Neuron (in vitro differentiated cells): ENCODE measurements around the gene ATXN1.

Experiments
- H2AFZ ChIP-seq: one replicate; pipeline ENCODE4 v1.6.1; 2013; ENCODE audit warnings: low read depth, mild to moderate bottlenecking, inconsistent platforms, low read length, moderate library complexity
- H3K27me3 ChIP-seq: one replicate; pipeline ENCODE4 v1.6.1; 2013; ENCODE audit warnings: low read length; ENCODE audit not compliant: insufficient read depth
- H3K36me3 ChIP-seq: one replicate; pipeline ENCODE4 v1.6.1; 2013; ENCODE audit warnings: low read length; ENCODE audit not compliant: insufficient read depth
- H3K4me1 ChIP-seq: one replicate; pipeline ENCODE4 v1.6.1; 2013; ENCODE audit warnings: low read length; ENCODE audit not compliant: insufficient read depth
- H3K4me3 ChIP-seq: 2 replicates; pipeline ENCODE4 v1.5.1; 2013; ENCODE audit warnings: mild to moderate bottlenecking, low read length, moderate library complexity
- H3K9me3 ChIP-seq: one replicate; pipeline ENCODE4 v1.6.1; 2013; ENCODE audit warnings: low read length

Gene ATXN1

GRCh38 chr6:16683641-16684194 is 77.5 kb downstream of the ATXN1 start:
- H3K36me3 ChIP-seq = no peaks in the 10 kb centered on the region
- no peaks in the 10 kb centered on the region for H3K27me3 ChIP-seq
- H3K9me3 ChIP-seq = no peaks in the 10 kb centered on the region
- no peaks in the 10 kb centered on the region for H3K4me1 ChIP-seq
- no peak overlapping the region for H3K4me3 ChIP-seq
- no peak overlapping the region for H2AFZ ChIP-seq

GRCh38 chr6:16681260-16681873 is 79.9 kb downstream of the ATXN1 start:
- H3K9me3 ChIP-seq = no peaks in the 10 kb centered on the region
- no peaks in the 10 kb centered on the region for H3K4me1 ChIP-seq
- no peaks in the 10 kb centered on the region for H3K36me3 ChIP-seq
- no peak overlapping the region for H3K4me3 ChIP-seq
- H3K27me3 ChIP-seq = no peaks in the 10 kb centered on the region
- no peak overlapping the region for H2AFZ ChIP-seq

- Histone ChIP-seq H3K4me3 (no peak overlapping the region), H3K9me3 (no peaks in the 10 kb centered on the region), H3K27me3 (no peaks in the 10 kb centered on the region), H2AFZ (no peak overlapping the region), H3K4me1 (no peaks in the 10 kb centered on the region), H3K36me3 (no peaks in the 10 kb centered on the region)
Measured at GRCh38 chr6:16679050-16679449, 82.2 kb downstream of the ATXN1 start.

GRCh38 chr6:16677458-16677857 is 83.8 kb downstream of the ATXN1 start:
- H3K9me3 ChIP-seq = no peaks in the 10 kb centered on the region
- no peaks in the 10 kb centered on the region for H3K36me3 ChIP-seq
- no peaks in the 10 kb centered on the region for H3K4me1 ChIP-seq
- no peaks in the 10 kb centered on the region for H3K27me3 ChIP-seq
- no peak overlapping the region for H2AFZ ChIP-seq
- H3K4me3 ChIP-seq = no peak overlapping the region

GRCh38 chr6:16676978-16677377 is 84.3 kb downstream of the ATXN1 start:
- no peak overlapping the region for H2AFZ ChIP-seq
- no peaks in the 10 kb centered on the region for H3K4me1 ChIP-seq
- no peaks in the 10 kb centered on the region for H3K36me3 ChIP-seq
- no peaks in the 10 kb centered on the region for H3K27me3 ChIP-seq
- no peaks in the 10 kb centered on the region for H3K9me3 ChIP-seq
- H3K4me3 ChIP-seq = no peak overlapping the region

- no peaks in the 10 kb centered on the region for H3K27me3 ChIP-seq
- no peak overlapping the region for H3K4me3 ChIP-seq
- no peaks in the 10 kb centered on the region for H3K9me3 ChIP-seq
- H3K36me3 ChIP-seq = no peaks in the 10 kb centered on the region
- H2AFZ ChIP-seq = no peak overlapping the region
- no peaks in the 10 kb centered on the region for H3K4me1 ChIP-seq
Measured at GRCh38 chr6:16676376-16676775, 84.9 kb downstream of the ATXN1 start.

GRCh38 chr6:16674801-16675392 is 86.4 kb downstream of the ATXN1 start:
- no peaks in the 10 kb centered on the region for H3K4me1 ChIP-seq
- H2AFZ ChIP-seq = no peak overlapping the region
- no peaks in the 10 kb centered on the region for H3K27me3 ChIP-seq
- no peak overlapping the region for H3K4me3 ChIP-seq
- no peaks in the 10 kb centered on the region for H3K36me3 ChIP-seq
- no peaks in the 10 kb centered on the region for H3K9me3 ChIP-seq

GRCh38 chr6:16673011-16673797 is 88.1 kb downstream of the ATXN1 start:
- no peaks in the 10 kb centered on the region for H3K4me1 ChIP-seq
- H3K9me3 ChIP-seq = no peaks in the 10 kb centered on the region
- H2AFZ ChIP-seq = no peak overlapping the region
- H3K4me3 ChIP-seq = no peak overlapping the region
- H3K27me3 ChIP-seq = no peaks in the 10 kb centered on the region
- no peaks in the 10 kb centered on the region for H3K36me3 ChIP-seq

GRCh38 chr6:16671302-16672289 is 89.7 kb downstream of the ATXN1 start:
- Histone ChIP-seq H3K4me1 (no peaks in the 10 kb centered on the region), H3K36me3 (no peaks in the 10 kb centered on the region), H2AFZ (no peak overlapping the region), H3K9me3 (no peaks in the 10 kb centered on the region), H3K4me3 (no peak overlapping the region), H3K27me3 (no peaks in the 10 kb centered on the region)

- no peak overlapping the region for H2AFZ ChIP-seq
- no peaks in the 10 kb centered on the region for H3K4me1 ChIP-seq
- no peaks in the 10 kb centered on the region for H3K9me3 ChIP-seq
- no peaks in the 10 kb centered on the region for H3K27me3 ChIP-seq
- no peak overlapping the region for H3K4me3 ChIP-seq
- no peaks in the 10 kb centered on the region for H3K36me3 ChIP-seq
Measured at GRCh38 chr6:16670617-16671051, 90.6 kb downstream of the ATXN1 start.

GRCh38 chr6:16670183-16670582 is 91.1 kb downstream of the ATXN1 start:
- Histone ChIP-seq H3K27me3 (no peaks in the 10 kb centered on the region), H2AFZ (no peak overlapping the region), H3K4me1 (no peaks in the 10 kb centered on the region), H3K9me3 (no peaks in the 10 kb centered on the region), H3K36me3 (no peaks in the 10 kb centered on the region), H3K4me3 (no peak overlapping the region)

GRCh38 chr6:16669227-16669626 is 92.0 kb downstream of the ATXN1 start:
- Histone ChIP-seq H3K36me3 (no peaks in the 10 kb centered on the region), H3K9me3 (no peaks in the 10 kb centered on the region), H3K4me1 (no peaks in the 10 kb centered on the region), H3K4me3 (no peak overlapping the region), H2AFZ (no peak overlapping the region), H3K27me3 (no peaks in the 10 kb centered on the region)
